HepG2 (cell line): ENCODE measurements around the gene PPIA. TPM values are rescaled to one million over a fixed set of nuclear protein-coding genes. Genes with fewer than 3 reads are reported as not detected.

Experiments used
- AKAP8 ChIP-seq: sonication (generic); formaldehyde crosslinking; IDR thresholded peaks from 2 replicates; pipeline ENCODE4 v1.5.1; 2020; ENCODE audit warnings: mild to moderate bottlenecking, missing genetic modification reagents
- DZIP1 ChIP-seq: sonication (generic); formaldehyde crosslinking; IDR thresholded peaks from 2 replicates; pipeline ENCODE4 v1.5.0; 2020; ENCODE audit warnings: mild to moderate bottlenecking, missing genetic modification reagents
- HMGXB3 ChIP-seq: sonication (generic); formaldehyde crosslinking; IDR thresholded peaks from 2 replicates; pipeline ENCODE4 v1.4.0; 2020; ENCODE audit warnings: missing genetic modification reagents, borderline replicate concordance
- KDM1A ChIP-seq: IDR thresholded peaks from 2 replicates; pipeline ENCODE4 v1.6.1; 2016; ENCODE audit warnings: missing compliant biosample characterization
- POLR2A ChIP-seq, 2 experiments: IDR thresholded peaks; 2 replicates each; pipeline ENCODE4 v1.6.1; 2011; ENCODE audit warnings: low read depth in 2 of 2, low read length in 2 of 2, mild to moderate bottlenecking in 1 of 2, moderate library complexity in 1 of 2; ENCODE audit not compliant: insufficient read depth in 1 of 2
- RBM22 ChIP-seq: fragments of 200-400 bp; formaldehyde crosslinking; optimal IDR thresholded peaks from 2 replicates; pipeline ENCODE3; 2017; ENCODE audit warnings: mild to moderate bottlenecking, low read length, moderate library complexity
- TAF15 ChIP-seq: fragments of 200-400 bp; formaldehyde crosslinking; IDR thresholded peaks from one replicate; pipeline ENCODE4 v1.6.1; 2018; ENCODE audit warnings: mild to moderate bottlenecking, low read depth, low read length; ENCODE audit not compliant: poor library complexity, severe bottlenecking
- ZBTB7A ChIP-seq: sonication (generic); formaldehyde crosslinking; IDR thresholded peaks from 2 replicates; pipeline ENCODE4 v1.8.0; 2022; ENCODE audit warnings: mild to moderate bottlenecking, missing genetic modification reagents
- ZIK1 ChIP-seq: sonication (generic); formaldehyde crosslinking; IDR thresholded peaks from 2 replicates; pipeline ENCODE4 v1.5.0; 2020; ENCODE audit warnings: mild to moderate bottlenecking, low read depth, missing genetic modification reagents, borderline replicate concordance
- ZNF543 ChIP-seq: sonication (generic); formaldehyde crosslinking; IDR thresholded peaks from 2 replicates; pipeline ENCODE4 v1.4.0; 2020; ENCODE audit warnings: mild to moderate bottlenecking, missing genetic modification reagents
- ZNF562 ChIP-seq: sonication (generic); formaldehyde crosslinking; IDR thresholded peaks from 2 replicates; pipeline ENCODE4 v1.8.0; 2022; ENCODE audit warnings: missing genetic modification reagents, borderline replicate concordance
- ZNF646 ChIP-seq: sonication (generic); formaldehyde crosslinking; IDR thresholded peaks from 2 replicates; pipeline ENCODE4 v1.9.0; 2021; ENCODE audit warnings: mild to moderate bottlenecking, missing genetic modification reagents
- ZZZ3 ChIP-seq: sonication (generic); formaldehyde crosslinking; IDR thresholded peaks from 2 replicates; pipeline ENCODE4 v1.4.0; 2020; ENCODE audit warnings: missing genetic modification reagents, mild to moderate bottlenecking, borderline replicate concordance
- polyA plus RNA-seq, 8 experiments: library from polyadenylated mRNA; depleted of rRNA in 3 of 8; stranded (reverse) in 7 of 8; unstranded in 1 of 8; fragments of >200 nt; fragmentation: Illumina TruSeq in 4 of 8; extraction: Trizol in 4 of 8; gene quantifications; 2 replicates each; pipeline versions ENCODE4 v1.2.1 to v1.2.3, GENCODE V29; 2011 to 2016; ENCODE audit warnings: low read depth in 4 of 8, missing spikeins in 1 of 8, mixed read lengths in 1 of 8; ENCODE audit not compliant: insufficient read depth in 1 of 8
- total RNA-seq, 5 experiments: library from RNA; depleted of rRNA; stranded (reverse); fragments of >200 nt; fragmentation: Illumina TruSeq; extraction: Trizol; gene quantifications; 2 replicates each; pipeline ENCODE4 v1.2.3, GENCODE V29; 2016; ENCODE audit warnings: low read depth in 1 of 5

Gene PPIA
- total and polyA plus RNA-seq, 2 of the 13 experiments (the other 11 are each of a cell fraction or from before 2014, with no cell fraction given) = 2,268 to 3,010 TPM

GRCh38 chr7:44808914-44809393 is 12.5 kb downstream of the PPIA start (continued):
- TF ChIP-seq DZIP1 (no peak), TAF15 (no peak), ZIK1 (CRISPR knock-in tag) (no peak), KDM1A (CRISPR knock-in tag) (no peak), POLR2A (IDR thresholded peaks at IDR 0.05; ENCODE audit: insufficient read depth in 1 of 2, low read depth in 2 of 2, low read length in 2 of 2) (no peak), RBM22 (no peak), HMGXB3 (CRISPR knock-in tag) (no peak), AKAP8 (no peak), ZNF543 (CRISPR knock-in tag) (no peak), ZZZ3 (CRISPR knock-in tag) (no peak), ZNF562 (no peak), ZBTB7A (CRISPR knock-in tag) (no peak), ZNF646 (CRISPR knock-in tag) (no peak)
